HG03097 (cell line): Measurements from ENCODE around the gene ZNF148.
"Not testable (repeated sequence)": the region's sequence is repeated elsewhere in the genome, so short reads cannot be mapped to it uniquely, and the experiment has no call there.

Experiments used
- ATAC-seq: cut with Tn5 transposase; IDR thresholded peaks from one replicate; pipeline ENCODE4 v1.9.1; 2021; ENCODE audit not compliant: unreplicated experiment, low FRiP score

Gene ZNF148, protein sequence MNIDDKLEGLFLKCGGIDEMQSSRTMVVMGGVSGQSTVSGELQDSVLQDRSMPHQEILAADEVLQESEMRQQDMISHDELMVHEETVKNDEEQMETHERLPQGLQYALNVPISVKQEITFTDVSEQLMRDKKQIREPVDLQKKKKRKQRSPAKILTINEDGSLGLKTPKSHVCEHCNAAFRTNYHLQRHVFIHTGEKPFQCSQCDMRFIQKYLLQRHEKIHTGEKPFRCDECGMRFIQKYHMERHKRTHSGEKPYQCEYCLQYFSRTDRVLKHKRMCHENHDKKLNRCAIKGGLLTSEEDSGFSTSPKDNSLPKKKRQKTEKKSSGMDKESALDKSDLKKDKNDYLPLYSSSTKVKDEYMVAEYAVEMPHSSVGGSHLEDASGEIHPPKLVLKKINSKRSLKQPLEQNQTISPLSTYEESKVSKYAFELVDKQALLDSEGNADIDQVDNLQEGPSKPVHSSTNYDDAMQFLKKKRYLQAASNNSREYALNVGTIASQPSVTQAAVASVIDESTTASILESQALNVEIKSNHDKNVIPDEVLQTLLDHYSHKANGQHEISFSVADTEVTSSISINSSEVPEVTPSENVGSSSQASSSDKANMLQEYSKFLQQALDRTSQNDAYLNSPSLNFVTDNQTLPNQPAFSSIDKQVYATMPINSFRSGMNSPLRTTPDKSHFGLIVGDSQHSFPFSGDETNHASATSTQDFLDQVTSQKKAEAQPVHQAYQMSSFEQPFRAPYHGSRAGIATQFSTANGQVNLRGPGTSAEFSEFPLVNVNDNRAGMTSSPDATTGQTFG

DNA sequence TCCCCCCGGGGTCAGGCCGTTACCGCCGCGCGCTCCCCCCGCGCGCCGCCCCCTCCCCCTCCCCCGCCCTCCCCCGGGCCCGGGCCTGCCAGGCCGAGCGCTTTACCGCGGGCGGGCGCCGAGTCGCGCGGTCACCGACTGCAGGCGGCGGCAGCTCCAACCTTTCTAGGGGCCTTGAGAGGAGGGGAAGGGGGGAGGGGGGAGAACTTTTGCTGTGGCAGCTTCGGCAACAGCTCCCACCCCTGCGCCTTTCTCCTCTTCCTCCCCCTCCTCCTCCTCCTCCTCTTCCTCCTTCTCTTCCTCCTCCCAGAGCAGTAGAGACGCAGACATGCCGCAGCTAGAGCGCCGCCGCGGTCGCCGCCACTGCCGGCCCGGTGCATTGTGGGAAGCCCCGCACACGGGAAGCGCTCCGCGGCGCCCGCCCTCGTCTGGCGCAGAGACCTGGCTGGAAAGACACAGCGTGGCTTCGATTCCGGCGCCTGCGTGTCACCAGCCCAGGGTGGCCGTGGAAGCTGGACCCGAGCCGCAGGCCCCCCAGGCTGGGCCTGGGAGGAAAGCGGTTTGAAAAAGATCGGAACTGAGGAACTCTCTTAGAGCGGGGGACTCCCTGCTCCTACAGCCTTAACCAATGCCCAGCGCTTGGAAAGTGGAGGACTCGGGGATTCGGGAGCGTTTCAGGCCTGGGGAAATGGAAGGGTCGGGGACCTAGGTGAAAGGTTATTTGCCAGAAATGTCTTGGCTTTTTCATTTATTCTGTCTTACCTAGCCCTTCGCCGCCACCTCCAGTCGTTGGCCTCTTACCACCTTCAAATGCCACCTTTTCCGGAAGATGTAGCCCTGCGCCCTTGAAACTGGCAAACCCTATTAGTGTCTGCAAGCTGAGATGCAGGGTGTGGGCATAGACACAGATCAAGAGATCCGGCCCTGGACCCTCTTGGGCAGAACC lies at the start of gene ZNF148:
ZNF148 (minus strand) TSS at position 330 of the 946 bp plus-strand sequence. CDS start 61,685 bp downstream, outside the sequence.
- peak; percentile 79 for ATAC-seq

DNA sequence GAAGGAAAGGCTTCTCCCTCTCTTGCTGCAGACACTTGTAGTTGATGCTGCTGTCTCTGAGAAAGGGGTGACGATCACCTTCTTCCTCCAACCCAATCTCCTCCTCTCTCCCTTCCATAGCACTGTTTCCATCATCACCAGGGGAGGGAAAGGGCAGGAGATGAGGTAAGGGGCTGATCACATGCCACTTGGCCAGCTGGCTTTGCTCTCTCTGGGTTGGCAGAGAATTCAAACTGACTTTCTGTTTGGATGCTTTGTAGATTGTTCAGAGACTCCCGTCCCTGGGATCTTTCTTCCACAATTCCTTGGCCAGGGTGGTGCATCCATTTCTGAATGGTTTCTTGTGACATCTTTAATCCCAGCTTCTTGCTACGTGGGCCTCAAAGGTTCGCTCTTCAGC lies 43.2 kb upstream of the ZNF148 start:
- ATAC-seq = no peak

DNA sequence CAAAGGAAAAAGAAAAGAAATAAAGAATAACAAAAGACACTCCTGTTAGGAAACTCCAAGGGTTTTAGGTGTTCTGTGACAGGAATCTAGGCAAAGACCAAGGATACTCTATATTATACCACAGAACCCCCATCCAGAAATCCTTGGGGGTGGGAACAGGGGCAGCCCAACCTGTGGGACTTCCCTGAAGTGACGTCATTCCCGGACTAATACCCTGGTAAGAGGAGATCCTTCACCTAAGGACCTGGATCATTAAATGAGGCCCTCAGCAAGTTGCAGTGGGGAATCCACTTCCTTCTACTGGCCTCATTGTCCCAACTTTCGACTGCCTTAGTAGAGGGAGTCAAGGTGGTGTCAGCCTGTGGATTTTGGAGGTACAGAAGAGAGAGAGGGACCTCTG lies 41.1 kb upstream of the ZNF148 start:
- ATAC-seq = no peak

DNA sequence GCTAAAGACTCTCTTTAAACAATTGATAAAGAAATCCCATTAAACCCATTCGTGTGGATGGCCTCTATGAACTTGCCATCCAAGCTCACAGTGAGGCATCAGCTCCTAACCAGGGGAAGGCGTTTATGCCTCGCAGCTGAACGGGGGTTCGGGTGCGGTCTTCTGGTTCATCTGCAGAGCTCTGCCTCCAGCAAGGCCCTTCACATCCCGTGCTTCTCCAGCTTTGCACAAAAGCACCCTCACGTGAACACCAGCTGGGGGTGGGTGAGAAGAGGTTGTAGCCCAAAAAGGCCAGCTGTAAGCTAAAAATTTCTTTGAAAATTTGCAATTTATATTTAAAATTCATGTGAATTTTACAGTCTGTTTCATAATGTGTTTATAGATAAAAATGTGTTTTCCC lies 39.5 kb upstream of the ZNF148 start:
- ATAC-seq = no peak

DNA sequence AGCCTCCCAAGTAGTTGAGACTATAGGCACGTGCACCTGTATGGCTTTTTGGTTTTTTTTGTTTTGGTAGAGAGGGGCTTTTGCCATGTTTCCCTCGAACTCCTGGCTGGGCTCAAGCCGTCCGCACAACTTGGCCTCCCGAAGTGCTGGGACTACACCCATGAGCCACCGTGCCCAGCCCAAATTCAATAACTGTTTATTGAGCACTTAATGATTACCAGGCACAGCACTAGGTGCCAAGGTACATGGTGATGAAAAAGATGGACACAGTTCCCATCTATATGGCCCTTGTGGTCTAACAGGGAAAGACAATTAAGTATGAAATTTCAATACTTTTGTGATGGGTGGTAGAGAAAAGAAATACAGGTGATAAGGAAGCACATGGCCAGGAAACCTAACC lies 35.8 kb upstream of the ZNF148 start:
- no peak for ATAC-seq

DNA sequence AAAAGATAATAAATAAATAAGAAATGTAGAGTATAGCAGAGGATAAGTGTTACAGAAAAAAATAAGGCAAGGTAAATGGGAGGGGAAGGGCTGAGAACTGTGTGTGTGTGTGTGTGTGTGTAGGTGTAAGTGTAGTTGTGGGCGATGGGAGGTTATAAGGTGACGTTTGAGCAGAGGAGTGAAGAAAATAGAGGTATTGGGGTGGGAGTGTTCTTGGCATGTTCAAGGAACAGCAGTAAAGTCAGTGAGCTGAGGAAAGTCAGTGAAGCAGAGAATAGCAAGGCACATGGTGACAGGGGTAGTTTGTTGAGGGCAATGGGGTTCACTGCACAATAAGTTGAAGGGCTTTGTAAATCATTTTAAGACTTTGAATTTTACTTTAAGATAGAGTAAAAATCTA lies 30.9 kb upstream of the ZNF148 start:
- ATAC-seq = no peak

DNA sequence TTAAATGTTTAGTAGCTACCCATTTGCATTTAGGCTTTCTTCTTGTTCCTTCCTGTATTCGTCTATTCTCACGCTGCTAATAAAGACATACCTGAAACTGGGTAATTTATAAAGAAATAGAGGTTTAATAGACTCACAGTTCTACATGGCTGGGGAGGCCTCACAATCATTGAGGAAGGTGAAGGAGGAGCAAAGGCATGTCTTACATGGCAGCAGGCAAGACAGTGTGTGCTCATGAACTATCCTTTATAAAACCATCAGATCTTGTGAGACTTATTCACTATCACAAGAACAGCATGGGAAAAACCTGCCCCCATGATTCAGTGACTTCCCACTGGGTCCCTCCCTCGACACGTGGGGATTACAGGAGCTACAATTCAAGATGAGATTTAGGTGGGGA lies 30.4 kb upstream of the ZNF148 start:
- ATAC-seq = not testable (repeated sequence)

DNA sequence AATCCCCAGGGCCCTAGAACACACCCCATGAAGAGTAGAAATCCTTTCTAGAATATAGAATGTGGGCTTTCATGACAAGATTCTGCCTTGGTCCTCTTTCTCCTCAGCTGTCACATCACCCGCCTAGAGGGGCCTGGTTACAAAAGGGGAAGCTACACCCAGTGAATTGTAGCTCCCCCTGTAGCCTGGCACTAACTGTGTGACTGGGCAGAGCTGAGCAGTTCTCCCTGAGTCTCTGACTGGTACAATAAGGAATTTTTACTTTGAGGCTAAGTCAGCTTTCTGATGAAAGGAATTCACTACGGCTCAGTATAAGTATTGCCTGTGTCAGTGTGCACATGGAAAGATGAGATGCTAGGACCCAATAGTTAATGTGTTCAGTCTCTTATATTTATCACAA lies 28.7 kb upstream of the ZNF148 start:
- no peak for ATAC-seq

DNA sequence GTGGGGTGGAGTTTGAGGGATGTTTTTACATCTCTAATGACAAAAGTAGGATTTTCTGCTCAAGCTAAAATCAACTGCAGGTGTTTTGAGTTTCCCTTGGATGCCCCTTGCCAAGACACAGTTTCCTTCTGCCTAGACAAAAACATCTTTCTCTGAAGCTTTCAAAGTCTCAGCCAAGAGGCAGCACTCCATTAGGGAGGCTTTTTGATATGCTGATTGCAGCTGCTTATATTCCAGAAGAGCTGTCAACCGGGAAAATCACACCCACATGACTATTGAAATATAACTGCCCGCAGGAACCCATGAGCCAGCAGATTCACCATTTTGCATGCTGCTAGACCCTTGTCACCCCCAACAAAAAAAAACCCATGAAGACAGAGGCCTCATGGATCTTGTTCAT lies 27.5 kb upstream of the ZNF148 start:
- no peak for ATAC-seq

DNA sequence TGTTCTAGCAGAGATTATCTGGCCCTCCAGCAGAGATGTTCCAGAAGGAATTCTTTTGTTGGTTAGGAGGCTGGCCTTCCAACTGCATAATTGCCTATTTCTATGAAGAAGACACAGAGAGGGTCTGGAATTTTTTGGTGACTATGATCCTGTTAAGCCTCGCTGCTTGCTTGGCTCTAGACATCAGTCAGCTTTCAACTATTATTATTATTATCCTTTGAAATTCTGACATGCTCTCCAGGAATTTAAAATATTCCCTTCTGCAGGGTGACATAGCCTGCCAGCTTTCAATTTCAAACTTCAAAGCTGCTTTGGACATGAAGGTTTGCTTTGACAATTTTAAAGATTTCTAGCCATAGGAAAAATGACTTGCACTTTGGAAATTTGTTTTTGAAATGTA lies 26.3 kb upstream of the ZNF148 start:
- no peak for ATAC-seq

DNA sequence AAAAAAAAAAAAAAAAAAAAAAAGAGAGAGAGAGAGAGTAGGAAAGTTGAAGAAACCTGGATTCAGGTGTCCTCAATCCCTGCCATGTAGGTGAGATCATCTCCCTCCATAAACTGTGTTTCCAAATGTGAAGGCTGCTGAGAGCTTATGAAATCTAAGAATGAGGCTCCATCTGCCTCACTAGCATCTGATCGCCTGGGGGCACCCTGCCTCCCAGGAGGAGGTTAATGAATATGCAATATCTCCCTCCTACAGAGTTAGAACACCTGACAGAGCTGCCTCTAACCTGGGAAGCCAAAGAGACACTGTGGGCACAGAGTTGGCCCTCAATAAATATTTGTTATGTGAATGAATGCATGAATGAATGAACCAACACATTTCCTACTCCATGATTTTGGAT lies 23.8 kb upstream of the ZNF148 start:
- ATAC-seq = no peak

DNA sequence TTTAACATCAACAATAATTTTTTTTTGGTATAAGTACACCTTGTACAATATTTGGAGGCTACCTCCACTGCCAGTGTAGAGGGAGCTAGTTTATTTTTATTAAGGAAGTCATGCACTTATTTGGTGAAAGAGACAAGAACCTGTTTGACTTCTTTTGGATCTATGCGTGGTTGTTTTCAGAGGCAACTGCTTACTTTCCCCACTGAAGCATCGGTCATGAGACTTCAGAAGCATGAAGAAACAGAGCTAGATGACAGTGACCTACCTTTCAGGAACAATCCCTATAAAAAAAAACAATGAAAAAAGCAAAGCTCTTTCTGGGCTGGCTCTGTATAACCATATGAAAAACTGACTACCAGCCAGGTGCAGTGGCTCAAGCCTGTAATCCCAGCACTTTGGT lies 20.0 kb upstream of the ZNF148 start:
- no peak for ATAC-seq

DNA sequence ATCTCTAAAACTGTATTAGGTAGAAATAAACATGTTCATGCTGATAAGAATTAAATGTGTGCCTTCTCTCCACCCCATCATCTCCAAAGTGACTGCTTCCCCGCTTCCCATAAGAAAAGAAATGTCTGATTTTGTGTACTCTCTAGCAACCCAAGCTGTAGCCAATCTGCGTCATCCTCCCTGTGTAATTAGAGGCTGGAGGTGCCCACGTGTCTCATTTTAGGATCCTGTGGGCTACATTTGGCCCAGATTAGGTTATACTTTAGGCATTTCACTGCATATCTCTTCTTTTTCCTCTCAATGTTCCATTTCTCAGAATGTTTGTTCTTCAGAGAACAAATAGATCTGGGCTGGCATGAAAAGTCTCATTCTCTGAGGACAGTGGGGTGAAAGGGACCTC lies 19.3 kb upstream of the ZNF148 start:
- ATAC-seq = no peak

DNA sequence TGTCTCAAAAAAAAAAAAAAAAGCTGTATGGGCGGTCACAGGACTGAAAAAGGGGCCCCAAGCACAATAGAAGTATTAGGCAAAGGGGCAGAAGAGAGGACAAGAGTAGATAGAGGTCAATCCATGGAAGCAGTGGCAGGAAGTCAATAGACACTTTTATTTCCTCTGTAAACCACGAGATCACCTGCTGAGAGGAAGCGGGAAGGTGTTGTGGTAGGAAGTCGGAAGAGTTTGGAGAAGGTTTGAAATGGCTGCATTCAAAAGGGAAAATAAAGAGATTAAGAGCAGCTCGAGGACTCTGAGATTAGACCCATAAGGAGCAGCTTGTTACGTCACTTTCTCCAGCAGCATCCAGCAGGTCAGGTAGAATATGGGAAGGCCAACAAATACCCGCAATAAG lies 14.2 kb upstream of the ZNF148 start:
- ATAC-seq = no peak

DNA sequence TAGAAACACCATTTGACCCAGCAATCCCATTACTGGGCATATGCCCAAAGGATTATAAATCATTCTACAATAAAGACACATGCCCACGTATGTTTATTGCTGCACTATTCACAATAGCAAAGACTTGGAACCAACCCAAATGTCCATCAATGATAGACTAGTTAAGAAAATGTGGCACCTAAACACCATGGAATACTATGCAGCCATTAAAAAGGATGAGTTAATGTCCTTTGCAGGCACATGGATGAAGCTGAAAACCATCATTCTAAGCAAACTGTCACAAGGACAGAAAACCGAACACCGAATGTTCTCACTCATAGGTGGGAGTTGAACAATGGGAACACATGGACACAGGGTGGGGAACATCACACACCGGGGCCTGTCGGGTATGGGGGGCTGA lies 13.2 kb upstream of the ZNF148 start:
- ATAC-seq = not testable (repeated sequence)

DNA sequence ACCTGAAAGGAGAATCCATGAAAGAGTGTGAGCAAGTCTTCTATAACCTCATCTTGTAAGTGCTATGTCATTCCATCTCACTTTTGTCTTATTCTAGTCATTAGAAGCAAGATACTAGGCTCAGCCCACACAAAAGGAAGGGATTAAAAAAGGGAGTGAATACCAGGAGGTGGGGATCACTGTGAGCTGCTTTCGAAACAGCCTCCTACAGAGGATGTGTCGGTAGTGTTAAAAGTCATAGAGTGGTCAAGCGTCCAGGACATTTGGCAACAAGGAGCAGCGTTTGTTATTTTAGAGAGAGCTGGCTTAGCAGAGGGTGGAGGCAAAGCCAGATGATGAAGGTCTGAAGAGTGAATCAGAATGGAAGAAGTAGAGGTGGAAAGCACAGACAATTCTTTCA lies 11.7 kb upstream of the ZNF148 start:
- ATAC-seq = no peak

DNA sequence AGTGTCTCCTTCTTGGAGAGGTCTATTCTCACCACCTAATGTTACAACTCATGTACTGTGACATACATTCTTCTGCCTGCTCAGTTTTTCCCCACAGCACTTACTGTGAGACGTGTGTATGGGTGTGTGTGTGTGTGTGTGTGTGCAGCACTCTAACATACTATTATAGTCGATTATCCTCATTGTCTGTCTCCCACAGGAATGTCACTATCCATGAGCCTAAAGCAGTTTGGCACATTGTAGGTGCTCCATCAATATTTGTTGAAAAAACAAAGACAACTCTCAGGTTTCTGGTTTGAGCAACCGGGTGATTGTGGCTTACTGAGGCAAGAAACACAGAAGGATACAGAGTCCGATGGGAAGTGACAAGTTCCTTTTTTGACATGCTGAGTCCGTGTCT lies 8.6 kb upstream of the ZNF148 start:
- no peak for ATAC-seq

DNA sequence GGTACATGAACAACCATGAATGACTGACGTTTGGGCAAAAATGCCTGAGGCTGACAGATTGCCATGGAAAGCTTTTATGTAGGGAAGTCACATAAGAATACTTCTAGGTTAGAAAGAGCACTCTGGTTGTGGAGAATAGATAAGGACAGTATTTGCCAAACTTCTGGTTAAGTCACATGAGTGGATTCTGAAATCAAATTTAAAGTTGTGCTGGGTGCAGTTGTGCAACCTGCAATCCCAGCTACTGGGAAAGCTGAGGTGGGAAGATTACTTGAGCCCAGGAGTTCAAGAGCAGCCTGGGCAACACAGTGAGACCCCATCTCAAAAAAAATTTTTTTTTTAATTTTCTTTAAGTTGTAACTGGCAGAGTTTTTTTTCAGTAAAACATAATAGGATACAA lies 7.2 kb upstream of the ZNF148 start:
- no peak for ATAC-seq

DNA sequence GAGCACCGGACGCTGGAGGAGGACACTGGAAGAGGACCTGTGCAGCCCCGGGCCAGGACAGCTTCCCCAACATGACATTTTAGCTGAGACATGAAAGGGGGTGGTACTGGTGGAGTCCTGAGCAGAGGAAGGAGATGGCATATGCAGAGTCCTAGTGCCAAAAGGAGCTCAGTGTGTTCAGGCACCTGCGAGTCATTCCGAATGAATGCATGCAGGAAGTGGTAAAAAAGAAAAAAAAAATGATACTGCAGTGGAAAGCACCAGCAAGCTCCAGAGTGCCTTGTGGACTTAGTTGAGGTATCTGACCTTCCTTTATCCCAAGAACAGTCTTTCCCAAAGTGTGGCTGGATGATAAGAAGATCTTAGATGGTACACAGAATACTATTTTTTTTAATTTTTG lies 6.6 kb upstream of the ZNF148 start:
- peak; percentile 40 for ATAC-seq

DNA sequence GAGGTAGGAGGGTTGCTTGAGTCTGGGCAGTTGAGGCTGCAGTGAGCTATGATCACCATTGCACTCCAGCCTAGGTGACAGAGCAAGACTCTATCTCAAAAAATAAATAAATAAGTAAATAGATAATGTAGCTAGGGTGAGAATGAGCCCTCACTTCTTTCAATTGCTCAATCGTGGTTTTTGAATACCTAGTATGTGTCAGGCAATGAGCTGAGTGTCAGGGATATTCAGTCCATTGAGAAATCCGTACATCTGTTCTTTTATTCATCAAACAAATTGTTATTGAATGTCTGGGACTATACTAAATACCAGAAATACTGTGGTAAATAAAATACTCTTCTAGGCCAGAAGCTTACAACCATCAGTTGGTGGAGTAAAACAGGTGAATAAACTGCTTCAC lies 6.2 kb upstream of the ZNF148 start:
- ATAC-seq = no peak

DNA sequence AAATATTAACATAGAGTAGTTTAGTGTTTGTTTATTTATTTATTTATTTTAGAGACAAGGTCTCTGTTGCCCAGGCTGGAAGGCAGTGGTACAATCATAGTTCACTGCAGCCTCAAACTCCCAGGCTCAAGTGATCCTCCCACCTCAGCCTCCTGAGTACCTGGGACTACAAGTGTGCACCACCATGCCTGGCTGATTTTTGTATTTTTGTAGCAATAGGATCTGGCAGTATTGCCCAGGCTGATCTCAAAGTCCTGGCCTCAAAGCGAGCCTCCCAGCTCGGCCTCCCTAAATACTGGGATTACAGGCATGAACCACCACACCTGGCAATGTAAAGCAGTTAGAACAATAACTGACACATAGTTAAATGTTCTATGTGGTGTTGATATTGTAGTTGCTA lies 4.4 kb upstream of the ZNF148 start:
- no peak for ATAC-seq
